MG63 (cell line): ENCODE results near the gene ZBTB17. TPM values are rescaled to one million over a fixed set of nuclear protein-coding genes. Genes with fewer than 3 reads are reported as not detected.
A peak's percentile ranks its signal among the peaks of the same experiment; 100 is the strongest.
"Not testable (repeated sequence)": the region's sequence is repeated elsewhere in the genome, so short reads cannot be mapped to it uniquely, and the experiment has no call there.

Source experiments
- DNase-seq: peaks from one replicate; pipeline ENCODE4 v3.0.0-alpha.2; 2020
- H3K27me3 ChIP-seq: fragments of 250-450 bp; sonication (Bioruptor Pico); 2 replicates; pipeline ENCODE4 v1.5.1; 2020; ENCODE audit warnings: mild to moderate bottlenecking, moderate library complexity
- H3K36me3 ChIP-seq: fragments of 250-450 bp; sonication (Bioruptor Pico); 2 replicates; pipeline ENCODE4 v1.5.1; 2020; ENCODE audit warnings: mild to moderate bottlenecking, moderate library complexity
- H3K4me3 ChIP-seq: fragments of 250-450 bp; sonication (Bioruptor Pico); 2 replicates; pipeline ENCODE4 v1.5.1; 2020; ENCODE audit warnings: mild to moderate bottlenecking, moderate library complexity
- H3K9me3 ChIP-seq: fragments of 250-450 bp; sonication (Bioruptor Pico); 2 replicates; pipeline ENCODE4 v1.5.1; 2020; ENCODE audit warnings: mild to moderate bottlenecking, moderate library complexity
- total RNA-seq: library from RNA; depleted of rRNA; stranded (reverse); fragments of >200 nt; shearing (Covaris generic); gene quantifications from 2 replicates; pipeline ENCODE4 v1.2.3, GENCODE V29; 2014; ENCODE audit warnings: low replicate concordance; rRNA removed

The ZBTB17 gene
- total RNA-seq, 1 experiment from 2014 or later = 29.1 TPM

GRCh38 chr1:15916916-15917315, 59.0 kb downstream of the ZBTB17 start:
- no peak for DNase-seq
- Histone ChIP-seq H3K27me3 (no peaks in the 10 kb centered on the region), H3K9me3 (no peaks in the 10 kb centered on the region), H3K36me3 (peaks cover 85% of the 10 kb centered on the region), H3K4me3 (no peak overlapping the region)

GRCh38 chr1:15916417-15916816, 59.5 kb downstream of the ZBTB17 start:
- Histone ChIP-seq H3K27me3 (no peaks in the 10 kb centered on the region), H3K9me3 (no peaks in the 10 kb centered on the region), H3K4me3 (peak overlapping the region; percentile 4), H3K36me3 (peaks cover 85% of the 10 kb centered on the region)
- DNase-seq = peak; percentile 42

GRCh38 chr1:15915991-15916390, 59.9 kb downstream of the ZBTB17 start:
- DNase-seq = no peak

GRCh38 chr1:15913607-15914006, 62.3 kb downstream of the ZBTB17 start:
- H3K4me3 ChIP-seq, H3K9me3 ChIP-seq, DNase-seq, H3K27me3 ChIP-seq: not testable (repeated sequence)
- H3K36me3 ChIP-seq = peaks cover 79% of the 10 kb centered on the region

More at GRCh38 chr1:15915991-15916390, 59.9 kb downstream of the ZBTB17 start:
- H3K9me3 ChIP-seq = no peaks in the 10 kb centered on the region
- H3K27me3 ChIP-seq = no peaks in the 10 kb centered on the region
- peak overlapping the region; percentile 4 for H3K4me3 ChIP-seq
- peaks cover 85% of the 10 kb centered on the region for H3K36me3 ChIP-seq

- H3K9me3 ChIP-seq = no peaks in the 10 kb centered on the region
- no peak for DNase-seq
- H3K4me3 ChIP-seq = no peak overlapping the region
- no peaks in the 10 kb centered on the region for H3K27me3 ChIP-seq
- H3K36me3 ChIP-seq = peaks cover 69% of the 10 kb centered on the region
These were observed 64.0 kb downstream of the ZBTB17 start for GRCh38 chr1:15911927-15912326.

- DNase-seq = no peak
- H3K27me3 ChIP-seq = no peaks in the 10 kb centered on the region
- H3K9me3 ChIP-seq = no peaks in the 10 kb centered on the region
- H3K4me3 ChIP-seq = no peak overlapping the region
- peaks cover 62% of the 10 kb centered on the region for H3K36me3 ChIP-seq
These were observed 64.8 kb downstream of the ZBTB17 start for GRCh38 chr1:15911141-15911540.

- Histone ChIP-seq H3K27me3 (no peaks in the 10 kb centered on the region), H3K36me3 (peaks cover 47% of the 10 kb centered on the region), H3K9me3 (no peaks in the 10 kb centered on the region), H3K4me3 (no peak overlapping the region)
- DNase-seq = no peak
These were observed 67.3 kb downstream of the ZBTB17 start for GRCh38 chr1:15908597-15908996.

- no peak overlapping the region for H3K4me3 ChIP-seq
- H3K36me3 ChIP-seq = peaks cover 8% of the 10 kb centered on the region; the same call in 1 of the 2 replicates
- no peak for DNase-seq
- no peaks in the 10 kb centered on the region for H3K9me3 ChIP-seq
- no peaks in the 10 kb centered on the region for H3K27me3 ChIP-seq
These were observed 73.0 kb downstream of the ZBTB17 start for GRCh38 chr1:15902882-15903281.

- no peak for DNase-seq
- Histone ChIP-seq H3K4me3 (no peak overlapping the region), H3K9me3 (no peaks in the 10 kb centered on the region), H3K27me3 (no peaks in the 10 kb centered on the region), H3K36me3 (peaks cover 5% of the 10 kb centered on the region; the same call in 1 of the 2 replicates)
These were observed 75.1 kb downstream of the ZBTB17 start for GRCh38 chr1:15900662-15901279.

GRCh38 chr1:15899266-15899665, 76.6 kb downstream of the ZBTB17 start:
- H3K36me3 ChIP-seq = peaks cover 4% of the 10 kb centered on the region
- H3K27me3 ChIP-seq = no peaks in the 10 kb centered on the region

GRCh38 chr1:15896841-15897610, 78.9 kb downstream of the ZBTB17 start:
- not testable (repeated sequence) for H3K9me3 ChIP-seq, DNase-seq, H3K36me3 ChIP-seq, H3K4me3 ChIP-seq, H3K27me3 ChIP-seq

More at GRCh38 chr1:15899266-15899665, 76.6 kb downstream of the ZBTB17 start:
- DNase-seq = no peak
- H3K4me3 ChIP-seq = no peak overlapping the region
- H3K9me3 ChIP-seq = no peaks in the 10 kb centered on the region

GRCh38 chr1:15895233-15895632, 80.7 kb downstream of the ZBTB17 start:
- peaks cover 13% of the 10 kb centered on the region for H3K36me3 ChIP-seq
- H3K27me3 ChIP-seq = no peaks in the 10 kb centered on the region
- DNase-seq = no peak
- no peak overlapping the region for H3K4me3 ChIP-seq
- no peaks in the 10 kb centered on the region for H3K9me3 ChIP-seq

- not testable (repeated sequence) for H3K4me3 ChIP-seq, H3K9me3 ChIP-seq, H3K27me3 ChIP-seq
- H3K36me3 ChIP-seq = peaks cover 18% of the 10 kb centered on the region
- DNase-seq = peak; percentile 53
These were observed 82.9 kb downstream of the ZBTB17 start for GRCh38 chr1:15892857-15893599.

Other genes with a start within 250 kb of the ZBTB17 start
- gene SLC25A34, start 239.8 kb downstream of the ZBTB17 start, total RNA-seq = not detected in 2 replicates
- not detected in 2 replicates for gene TMEM82, start 233.6 kb downstream of the ZBTB17 start, total RNA-seq
- gene FBLIM1, start 217.3 kb downstream of the ZBTB17 start, total RNA-seq = 17.5 and 23.1 TPM in 2 replicates
- gene UQCRHL, start 168.5 kb downstream of the ZBTB17 start, total RNA-seq = 4.7 and 6.2 TPM in 2 replicates
- gene SPEN, start 128.4 kb downstream of the ZBTB17 start, total RNA-seq = 3.3 and 4.8 TPM in 2 replicates
- gene SRARP, start 28.1 kb upstream of the ZBTB17 start, total RNA-seq = not detected in 2 replicates
- 1.9 and 4.5 TPM in 2 replicates for gene HSPB7, start 41.9 kb upstream of the ZBTB17 start, total RNA-seq
- not detected in 2 replicates for gene CLCNKA, start 45.9 kb upstream of the ZBTB17 start, total RNA-seq
- not detected in 2 replicates for gene CLCNKB, start 67.7 kb upstream of the ZBTB17 start, total RNA-seq
- 0.15 and 2.1 TPM in 2 replicates for gene FAM131C, start 97.5 kb upstream of the ZBTB17 start, total RNA-seq
- gene EPHA2, start 180.0 kb upstream of the ZBTB17 start, total RNA-seq = 68.4 and 80.5 TPM in 2 replicates
- 20.4 and 36.3 TPM in 2 replicates for gene ARHGEF19, start 236.6 kb upstream of the ZBTB17 start, total RNA-seq